CD8-positive, alpha-beta memory T cell (primary cell): ENCODE results near the gene AMBRA1. TPM values are rescaled to one million over a fixed set of nuclear protein-coding genes. Genes with fewer than 3 reads are reported as not detected.

Source experiments
- CTCF ChIA-PET: fragments of 350-600 bp; sonication (Branson Sonifier 250); formaldehyde crosslinking; loops from one replicate; lab custom pipeline; 2021; ENCODE audit warnings: antibody characterized with exemption; lab: Charles Lee
- POLR2A ChIA-PET: fragments of 350-600 bp; sonication (Branson Sonifier 250); formaldehyde crosslinking; loops from one replicate; lab custom pipeline; 2021; ENCODE audit warnings: antibody characterized with exemption; lab: Charles Lee
- DNase-seq, 5 donors: peaks; one replicate each; pipeline versions ENCODE4 v3.0.0 to v3.0.0-alpha.2; 2020 to 2022; ENCODE audit warnings: mixed read lengths in 1 of 5
- H3K27ac ChIP-seq: one replicate; pipeline ENCODE4 v1.7.0; 2013; ENCODE audit warnings: low read depth, mild to moderate bottlenecking, low read length, moderate library complexity
- H3K27me3 ChIP-seq: 2 replicates; pipeline ENCODE4 v1.7.0; 2013; ENCODE audit warnings: low read length, mild to moderate bottlenecking; ENCODE audit not compliant: insufficient read depth, poor library complexity, severe bottlenecking
- H3K36me3 ChIP-seq: 2 replicates; pipeline ENCODE4 v1.7.0; 2013; ENCODE audit warnings: mild to moderate bottlenecking, low read length, moderate library complexity; ENCODE audit not compliant: insufficient read depth
- H3K4me1 ChIP-seq: 2 replicates; pipeline ENCODE4 v1.7.0; 2013; ENCODE audit warnings: mild to moderate bottlenecking, low read length, moderate library complexity; ENCODE audit not compliant: insufficient read depth
- H3K4me3 ChIP-seq: 2 replicates; pipeline ENCODE4 v1.7.0; 2013; ENCODE audit warnings: mild to moderate bottlenecking, low read length
- H3K9me3 ChIP-seq: 2 replicates; pipeline ENCODE4 v1.7.0; 2013; ENCODE audit warnings: mild to moderate bottlenecking, low read length
- H3K27ac Mint-ChIP-seq, 8 donors: one replicate each; pipeline ENCODE4 v1.8.0; 2020 to 2021; ENCODE audit warnings: mixed read lengths in 8 of 8, mild to moderate bottlenecking in 6 of 8, inconsistent platforms in 3 of 8, moderate library complexity in 3 of 8
- H3K27me3 Mint-ChIP-seq, 2 donors: one replicate each; pipeline ENCODE4 v1.8.0; 2020 to 2021; ENCODE audit warnings: mixed read lengths in 2 of 2, mild to moderate bottlenecking in 1 of 2, moderate library complexity in 1 of 2
- H3K36me3 Mint-ChIP-seq, 3 donors: one replicate each; pipeline ENCODE4 v1.8.0; 2020 to 2021; ENCODE audit warnings: mixed read lengths in 3 of 3, inconsistent platforms in 1 of 3, mild to moderate bottlenecking in 1 of 3
- H3K4me1 Mint-ChIP-seq, 3 donors: one replicate each; pipeline ENCODE4 v1.8.0; 2020 to 2021; ENCODE audit warnings: mixed read lengths in 3 of 3, inconsistent platforms in 1 of 3, mild to moderate bottlenecking in 1 of 3
- H3K4me3 Mint-ChIP-seq, 7 donors: one replicate each; pipeline ENCODE4 v1.8.0; 2020 to 2021; ENCODE audit warnings: mixed read lengths in 7 of 7, mild to moderate bottlenecking in 6 of 7, moderate library complexity in 4 of 7, inconsistent platforms in 2 of 7
- H3K9me3 Mint-ChIP-seq, 5 donors: one replicate each; pipeline ENCODE4 v1.8.0; 2020 to 2022; ENCODE audit warnings: mixed read lengths in 5 of 5, mild to moderate bottlenecking in 3 of 5, moderate library complexity in 2 of 5, inconsistent platforms in 1 of 5
- polyA plus RNA-seq: library from polyadenylated mRNA; unstranded; fragments of 300-500 nt; fragmentation: Illumina TruSeq; gene quantifications from one replicate; pipeline ENCODE4 v1.2.3, GENCODE V29; 2021
- total RNA-seq, 2 experiments: library from RNA; stranded (reverse); gene quantifications; one replicate each; pipeline ENCODE4 v1.2.3, GENCODE V29; 2021

AMBRA1 gene
- total and polyA plus RNA-seq, 3 experiments from 2014 or later = 13.6 to 33.3 (median 31.3) TPM

DNA sequence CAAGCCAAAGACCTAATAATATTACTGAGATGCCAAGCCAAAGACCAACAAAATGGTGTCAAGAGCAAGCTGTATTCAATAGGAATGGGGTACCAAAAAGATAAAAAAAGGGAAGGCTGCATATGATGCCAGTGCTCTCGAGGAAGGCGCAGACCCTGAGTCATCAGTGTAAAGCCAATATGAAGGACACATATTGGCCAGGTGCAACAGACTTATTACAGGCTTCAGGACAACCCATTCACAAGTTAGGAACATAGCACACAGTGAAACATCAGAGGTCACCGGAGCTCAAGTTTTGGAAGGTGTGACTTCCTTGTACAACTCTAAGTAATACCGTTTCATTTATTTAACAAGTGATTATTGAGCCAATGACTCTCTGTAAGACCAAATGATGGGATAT, 58.1 kb downstream of the AMBRA1 start:
- no peaks in the 10 kb centered on the region for H3K27me3 ChIP-seq
- POLR2A ChIA-PET = interaction anchor here (0.6 kb wide), 1 partner anchor 24 kb away, joined by 3 read pairs; no protein-coding TSS in a partner anchor
- no peak overlapping the region for H3K4me3 ChIP-seq
- Mint-ChIP-seq H3K4me1 (peaks cover 31 to 50% (median 37%) of the 10 kb centered on the region in 3 donors), H3K36me3 (peaks cover 0 to 30% (median 5%) of the 10 kb centered on the region in 3 donors), H3K27ac (no peak overlapping the region), H3K4me3 (no peak overlapping the region), H3K27me3 (no peaks in the 10 kb centered on the region), H3K9me3 (no peaks in the 10 kb centered on the region)
- no peak for DNase-seq
- no peaks in the 10 kb centered on the region for H3K9me3 ChIP-seq
- no peaks in the 10 kb centered on the region for H3K4me1 ChIP-seq
- CTCF ChIA-PET = interaction anchor here (1.3 to 1.5 kb wide), 3 partner anchors 46 to 297 kb away, joined by 4 to 5 read pairs (median 4); partner anchors contain the start of genes ATG13 and HARBI1
- peaks cover 5% of the 10 kb centered on the region for H3K36me3 ChIP-seq
- no peak overlapping the region for H3K27ac ChIP-seq

DNA sequence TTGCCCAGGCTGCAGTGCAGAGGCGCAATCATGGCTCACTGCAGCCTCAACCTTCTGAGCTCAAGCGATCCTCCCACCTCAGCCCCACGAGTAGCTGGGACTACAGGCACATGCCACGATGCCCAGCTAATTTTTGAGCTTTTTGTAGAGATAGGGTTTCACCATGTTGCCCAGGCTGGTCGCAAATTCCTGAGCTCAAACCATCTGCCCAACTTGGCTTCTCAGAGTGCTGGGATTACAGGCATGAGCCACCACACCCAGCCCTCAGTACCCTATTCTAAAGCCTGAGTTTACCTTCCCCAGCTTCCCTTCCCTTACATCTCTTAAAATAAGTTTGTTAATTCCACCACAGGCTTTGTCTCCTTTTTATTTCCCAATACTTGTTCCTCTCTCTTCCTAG, 59.1 kb downstream of the AMBRA1 start:
- Mint-ChIP-seq H3K36me3 (peaks cover 0 to 21% (median 2%) of the 10 kb centered on the region in 3 donors), H3K27me3 (no peaks in the 10 kb centered on the region), H3K4me1 (peaks cover 28 to 53% (median 44%) of the 10 kb centered on the region in 3 donors), H3K4me3 (no peak overlapping the region), H3K27ac (peak overlapping the region in 2 of 8 donors; percentile 49 to 86), H3K9me3 (no peaks in the 10 kb centered on the region)
- no peaks in the 10 kb centered on the region for H3K27me3 ChIP-seq
- no peak overlapping the region for H3K4me3 ChIP-seq
- POLR2A ChIA-PET = no interaction called here
- no peaks in the 10 kb centered on the region for H3K36me3 ChIP-seq
- H3K9me3 ChIP-seq = no peaks in the 10 kb centered on the region
- CTCF ChIA-PET = no interaction called here
- H3K4me1 ChIP-seq = no peaks in the 10 kb centered on the region
- no peak for DNase-seq
- H3K27ac ChIP-seq = no peak overlapping the region

DNA sequence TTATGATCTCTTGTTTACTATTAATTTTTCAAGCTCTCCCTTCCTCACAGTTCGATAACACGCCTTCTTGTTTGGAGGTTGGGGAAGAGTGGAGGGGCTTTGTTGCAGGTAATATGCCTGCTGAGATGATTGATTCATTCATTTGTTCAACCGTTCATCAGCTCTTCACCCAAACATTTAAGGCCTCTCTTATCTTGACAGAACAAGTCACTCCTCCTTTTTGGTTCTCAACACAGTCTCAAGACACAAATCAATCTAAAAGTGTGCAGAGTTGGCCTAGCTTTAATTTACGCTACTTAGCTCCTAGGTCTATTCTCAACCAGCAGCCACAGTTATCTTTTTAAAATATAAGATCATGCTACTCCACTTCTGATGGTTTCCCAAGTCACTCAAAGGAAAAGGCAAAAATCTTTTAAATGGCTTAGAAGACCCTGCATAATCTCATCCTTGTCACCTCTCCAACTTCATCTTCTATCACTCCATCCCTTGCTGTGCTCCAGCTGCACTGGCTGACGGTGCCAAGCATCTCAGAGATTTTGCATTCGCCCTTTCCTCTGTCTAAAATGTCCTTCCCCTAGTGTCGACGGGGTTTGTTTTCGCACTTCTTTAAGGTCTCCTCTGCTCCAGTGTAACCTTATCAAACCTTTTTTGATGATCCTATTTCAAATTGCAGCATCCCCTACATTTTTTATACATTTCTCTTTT, 60.3 kb downstream of the AMBRA1 start:
- DNase-seq = no peak

DNA sequence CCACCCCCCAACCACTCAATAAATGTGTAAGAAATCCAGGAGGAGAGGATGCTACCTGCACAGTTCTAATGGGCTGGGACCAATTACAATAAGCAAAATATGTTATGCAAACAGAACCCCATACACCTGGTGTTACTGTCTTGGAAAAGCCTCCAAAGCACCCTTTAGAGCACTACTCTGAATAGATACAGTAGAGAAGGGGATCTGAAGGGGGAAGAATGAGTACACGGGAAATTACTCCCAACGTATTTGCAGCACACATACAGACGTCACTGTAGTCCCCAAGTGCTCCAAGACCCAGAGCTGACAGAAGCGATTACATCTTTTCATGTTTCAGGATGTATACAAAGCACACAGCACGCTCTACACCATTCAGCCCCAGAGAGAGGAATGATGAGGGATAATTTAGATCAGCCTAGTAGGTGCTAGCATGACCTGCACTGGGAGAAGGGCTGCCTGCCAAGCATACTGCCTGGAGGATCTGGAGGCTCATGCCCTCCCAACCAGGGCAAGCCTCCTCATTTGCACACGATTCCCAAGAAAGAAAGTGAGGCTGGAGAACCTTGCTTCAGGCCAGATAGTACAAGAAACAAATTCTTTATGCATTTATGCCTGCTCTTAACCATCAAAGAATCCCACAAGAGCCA, 63.8 kb downstream of the AMBRA1 start:
- peaks cover 0 to 28% (median 4%) of the 10 kb centered on the region in 3 donors for H3K36me3 Mint-ChIP-seq
- ChIA-PET POLR2A (no interaction called here), CTCF (interaction anchor here (0.6 to 1.7 kb wide), 12 partner anchors 8 to 287 kb away, joined by 3 to 15 read pairs (median 4); no protein-coding TSS in a partner anchor)
- H3K9me3 ChIP-seq = no peaks in the 10 kb centered on the region
- peaks cover 0 to 2% (median 0%) of the 10 kb centered on the region in 5 donors for H3K9me3 Mint-ChIP-seq
- peaks cover 22 to 51% (median 41%) of the 10 kb centered on the region in 3 donors for H3K4me1 Mint-ChIP-seq
- peaks cover 7% of the 10 kb centered on the region for H3K4me1 ChIP-seq
- no peaks in the 10 kb centered on the region for H3K27me3 Mint-ChIP-seq
- no peak overlapping the region for H3K4me3 ChIP-seq
- no peaks in the 10 kb centered on the region for H3K27me3 ChIP-seq
- peak overlapping the region in 2 of 8 donors; percentile 36 to 43 for H3K27ac Mint-ChIP-seq
- H3K27ac ChIP-seq = no peak overlapping the region
- no peak overlapping the region for H3K4me3 Mint-ChIP-seq
- no peak for DNase-seq
- no peaks in the 10 kb centered on the region for H3K36me3 ChIP-seq

More for the DNA sequence above, 60.3 kb downstream of the AMBRA1 start:
- H3K36me3 ChIP-seq = no peaks in the 10 kb centered on the region
- no peaks in the 10 kb centered on the region for H3K9me3 ChIP-seq
- peaks cover 40 to 65% (median 56%) of the 10 kb centered on the region in 3 donors for H3K4me1 Mint-ChIP-seq
- peaks cover 7% of the 10 kb centered on the region for H3K4me1 ChIP-seq
- H3K27ac ChIP-seq = no peak overlapping the region
- H3K4me3 ChIP-seq = no peak overlapping the region
- no peaks in the 10 kb centered on the region for H3K27me3 ChIP-seq
- H3K27ac Mint-ChIP-seq = peak overlapping the region in 3 of 8 donors; percentile 50 to 73 (median 63)
- H3K27me3 Mint-ChIP-seq = no peaks in the 10 kb centered on the region
- H3K4me3 Mint-ChIP-seq = no peak overlapping the region
- ChIA-PET POLR2A (no interaction called here), CTCF (interaction anchor here (0.8 kb wide), 1 partner anchor 44 kb away, joined by 3 read pairs; no protein-coding TSS in a partner anchor)
- H3K9me3 Mint-ChIP-seq = no peaks in the 10 kb centered on the region
- H3K36me3 Mint-ChIP-seq = peaks cover 0 to 14% (median 2%) of the 10 kb centered on the region in 3 donors

DNA sequence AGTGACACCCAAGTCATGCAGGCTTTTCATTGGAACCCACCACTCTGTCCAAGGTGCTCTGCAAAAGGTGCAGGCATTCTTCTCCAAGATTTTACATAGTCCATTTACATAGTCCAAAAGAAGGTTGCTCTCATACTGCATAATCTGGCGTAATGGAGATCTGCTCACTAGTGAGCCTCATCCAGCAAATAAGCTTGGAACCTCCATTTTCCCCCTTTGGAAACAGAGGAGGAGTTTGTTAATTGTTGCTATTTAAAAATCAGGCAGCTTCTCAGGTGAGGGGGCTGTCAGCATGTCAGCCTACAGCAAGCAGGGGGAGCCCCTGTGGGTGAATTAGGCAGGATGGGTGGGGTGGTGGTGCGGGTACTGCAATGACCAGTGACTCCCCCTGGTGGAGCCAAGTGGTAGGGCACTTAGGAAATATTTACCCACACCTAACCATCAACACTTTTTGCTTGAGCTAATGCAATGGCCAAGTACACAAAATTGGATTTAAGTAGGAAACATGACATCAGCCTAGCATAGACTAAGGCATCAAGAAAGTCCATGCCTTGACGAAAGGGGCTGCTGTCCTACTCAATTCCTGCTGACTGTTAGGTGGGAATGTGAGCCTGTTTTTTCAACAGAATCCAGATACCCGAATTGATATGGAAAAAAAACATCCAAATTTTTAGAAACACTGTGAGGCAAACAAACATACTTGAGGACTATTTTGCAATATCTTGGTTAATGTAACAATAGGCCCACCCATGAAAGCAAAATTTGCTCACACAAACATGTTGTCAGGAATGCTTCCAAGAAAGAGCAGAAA, 64.5 kb downstream of the AMBRA1 start:
- H3K4me3 Mint-ChIP-seq = no peak overlapping the region
- peak; percentile 56 to 84 (median 65) for DNase-seq
- no peaks in the 10 kb centered on the region for H3K27me3 ChIP-seq
- no peak overlapping the region for H3K4me3 ChIP-seq
- ChIA-PET POLR2A (interaction anchor here (0.5 kb wide), 1 partner anchor 124 kb away, joined by 3 read pairs; no protein-coding TSS in a partner anchor), CTCF (interaction anchor here (0.6 to 1.7 kb wide), 13 partner anchors 9 to 286 kb away, joined by 3 to 15 read pairs (median 3); no protein-coding TSS in a partner anchor)
- H3K9me3 ChIP-seq = no peaks in the 10 kb centered on the region
- H3K27ac ChIP-seq = no peak overlapping the region
- H3K27me3 Mint-ChIP-seq = no peaks in the 10 kb centered on the region
- peaks cover 0 to 2% (median 0%) of the 10 kb centered on the region in 5 donors for H3K9me3 Mint-ChIP-seq
- H3K4me1 Mint-ChIP-seq = peaks cover 21 to 51% (median 40%) of the 10 kb centered on the region in 3 donors
- H3K4me1 ChIP-seq = peaks cover 7% of the 10 kb centered on the region
- H3K36me3 ChIP-seq = no peaks in the 10 kb centered on the region
- H3K36me3 Mint-ChIP-seq = peaks cover 0 to 30% (median 2%) of the 10 kb centered on the region in 3 donors
- peak overlapping the region in 4 of 8 donors; percentile 7 to 54 (median 20) for H3K27ac Mint-ChIP-seq

DNA sequence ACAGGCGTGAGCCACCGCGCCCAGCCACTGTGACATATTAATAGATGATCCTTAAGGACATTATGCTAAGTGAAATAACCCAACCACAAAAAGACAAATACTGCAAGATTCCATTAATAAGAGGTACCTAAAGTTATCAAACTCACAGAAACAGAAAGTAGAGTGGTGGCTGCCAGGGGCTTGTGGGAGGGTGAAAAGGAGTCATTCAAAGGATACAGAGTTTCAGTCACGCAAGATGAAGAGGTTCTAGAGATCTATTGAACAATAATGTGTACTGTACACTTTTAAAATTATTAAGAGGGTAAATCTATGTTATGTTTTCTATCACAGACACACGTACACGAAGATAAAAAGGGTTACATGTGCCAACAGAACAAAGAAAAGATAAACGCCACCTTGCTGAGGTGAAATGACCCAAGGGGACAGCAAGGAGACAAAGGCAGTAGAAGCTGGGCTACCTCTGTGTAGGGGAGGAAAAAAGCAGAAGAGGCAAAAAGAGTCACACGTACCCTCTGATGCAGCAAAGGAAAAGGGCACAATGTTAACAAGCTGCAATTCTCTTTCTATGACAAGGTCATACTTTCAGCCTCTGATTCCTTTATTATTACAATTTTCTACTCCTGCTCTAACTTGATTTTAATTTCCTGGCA, 65.3 kb downstream of the AMBRA1 start:
- Histone ChIP-seq H3K36me3 (no peaks in the 10 kb centered on the region), H3K9me3 (no peaks in the 10 kb centered on the region), H3K4me3 (no peak overlapping the region), H3K4me1 (peaks cover 7% of the 10 kb centered on the region), H3K27me3 (no peaks in the 10 kb centered on the region), H3K27ac (no peak overlapping the region)
- CTCF ChIA-PET = interaction anchor here (1.0 to 1.5 kb wide), 8 partner anchors 10 to 285 kb away, joined by 3 to 15 read pairs (median 3); no protein-coding TSS in a partner anchor
- no peaks in the 10 kb centered on the region for H3K27me3 Mint-ChIP-seq
- peaks cover 18 to 50% (median 38%) of the 10 kb centered on the region in 3 donors for H3K4me1 Mint-ChIP-seq
- H3K4me3 Mint-ChIP-seq = no peak overlapping the region
- H3K36me3 Mint-ChIP-seq = peaks cover 0 to 27% (median 2%) of the 10 kb centered on the region in 3 donors
- POLR2A ChIA-PET = no interaction called here
- no peak for DNase-seq
- H3K9me3 Mint-ChIP-seq = peaks cover 0 to 2% (median 0%) of the 10 kb centered on the region in 5 donors
- H3K27ac Mint-ChIP-seq = peak overlapping the region in 4 of 8 donors; percentile 7 to 35 (median 19)

DNA sequence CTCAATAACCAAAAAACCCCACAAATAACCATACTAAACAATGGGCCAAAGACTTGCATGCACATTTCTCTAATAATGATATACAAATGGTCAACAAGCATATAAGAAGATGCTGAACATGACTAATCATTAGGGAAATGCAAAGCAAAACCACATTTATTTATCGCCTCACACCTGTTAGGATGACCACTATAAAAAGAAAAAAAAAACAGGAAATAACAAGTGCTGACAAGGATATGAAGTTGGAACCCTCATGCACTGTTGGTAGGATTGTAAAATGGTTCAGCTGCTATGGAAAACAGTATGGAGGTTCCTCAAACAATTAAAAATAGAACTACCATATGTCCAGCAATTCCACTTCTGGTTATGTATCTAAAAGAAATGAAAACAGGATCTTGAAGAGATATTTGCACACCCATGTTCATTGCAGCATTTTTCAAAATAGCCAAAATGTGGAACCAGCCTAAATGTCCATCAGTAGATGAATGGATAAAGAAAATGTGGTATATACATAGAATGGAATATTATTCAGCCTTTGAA, 66.2 kb downstream of the AMBRA1 start:
- no peak overlapping the region for H3K4me3 ChIP-seq
- H3K27me3 ChIP-seq = no peaks in the 10 kb centered on the region
- no peak overlapping the region for H3K4me3 Mint-ChIP-seq
- H3K36me3 ChIP-seq = no peaks in the 10 kb centered on the region
- H3K4me1 Mint-ChIP-seq = peaks cover 18 to 53% (median 43%) of the 10 kb centered on the region in 3 donors
- H3K36me3 Mint-ChIP-seq = peaks cover 0 to 25% (median 5%) of the 10 kb centered on the region in 3 donors
- CTCF ChIA-PET = no interaction called here
- H3K27ac ChIP-seq = no peak overlapping the region
- no peak overlapping the region for H3K27ac Mint-ChIP-seq
- H3K9me3 ChIP-seq = no peaks in the 10 kb centered on the region
- no peak for DNase-seq
- H3K27me3 Mint-ChIP-seq = no peaks in the 10 kb centered on the region
- peaks cover 7% of the 10 kb centered on the region for H3K4me1 ChIP-seq
- POLR2A ChIA-PET = no interaction called here
- H3K9me3 Mint-ChIP-seq = peaks cover 0 to 2% (median 0%) of the 10 kb centered on the region in 5 donors
